Adrenal gland (tissue), 12 donors: ENCODE results near the gene ICA1. TPM values are rescaled to one million over a fixed set of nuclear protein-coding genes. Genes with fewer than 3 reads are reported as not detected.

Source experiments
- DNase-seq, 7 donors: peaks; one replicate each; pipeline ENCODE4 v3.0.0-alpha.2; 2019 to 2020
- H3K27ac ChIP-seq, 5 donors: fragments of 200-600 bp; sonication (generic) in 4 of 5; 1 replicate in 3 of 5; 2 replicates in 2 of 5; pipeline versions ENCODE4 v1.5.1 to v1.8.0; 2016 to 2020; ENCODE audit warnings: mild to moderate bottlenecking in 1 of 5
- H3K27me3 ChIP-seq: fragments of 200-600 bp; 2 replicates; pipeline ENCODE4 v1.8.0; 2021
- H3K36me3 ChIP-seq, 2 donors: fragments of 200-600 bp; replicated peaks in 1 of 2; 1 replicate in 1 of 2; 2 replicates in 1 of 2; pipeline versions ENCODE4 v1.5.1 to v1.8.0; 2018 to 2022
- H3K4me1 ChIP-seq, 2 donors: fragments of 200-600 bp; replicated peaks in 1 of 2; 1 replicate in 1 of 2; 2 replicates in 1 of 2; pipeline versions ENCODE4 v1.5.1 to v1.8.0; 2018 to 2021
- H3K4me3 ChIP-seq, 4 donors: fragments of 200-600 bp; sonication (generic) in 3 of 4; one replicate each; pipeline ENCODE4 v1.5.1; 2016 to 2018
- H3K9me3 ChIP-seq, 3 donors: fragments of 200-600 bp; sonication (generic) in 1 of 3; replicated peaks in 1 of 3; 1 replicate in 2 of 3; 2 replicates in 1 of 3; pipeline versions ENCODE4 v1.5.1 to v1.8.0; 2016 to 2021
- POLR2A ChIP-seq, 2 donors: fragments of 450-650 bp; IDR thresholded peaks; one replicate each; pipeline ENCODE4 v1.6.1; 2017; ENCODE audit warnings: antibody characterized with exemption in 2 of 2, mild to moderate bottlenecking in 2 of 2, moderate library complexity in 1 of 2
- WGBS, 4 donors: extraction: QIAGEN DNeasy Blood & Tissue Kit in 2 of 4; methylation state at CpG; one replicate each; pipeline versions ENCODE4 v1.1.5 to v1.1.7; 2013 to 2017; 5-methylcytosine and 5-hydroxymethylcytosine counted together
- intact Hi-C, 2 donors: fragments of 100-400 bp; cut with DNase I; formaldehyde crosslinking; loops; one replicate each; pipeline versions ENCODE4 v1.14.1 to v1.15.0; 2022 to 2023
- polyA plus RNA-seq, 3 donors: library from polyadenylated mRNA; stranded (reverse); fragments of 200-250 nt in 2 of 3; fragments of 350-450 nt in 1 of 3; fragmentation: Illumina TruSeq in 1 of 3; extraction: RNeasy Lipid Tissue Mini Kit (QIAGEN cat#74804) in 1 of 3; gene quantifications; one replicate each; pipeline ENCODE4 v1.2.3, GENCODE V29; 2013 to 2014
- total RNA-seq, 9 donors: library from RNA; depleted of rRNA in 4 of 9; stranded (reverse); fragments of >200 nt in 4 of 9; fragments of 120-200 nt in 1 of 9; fragmentation: NEBNext Ultra II Directional in 1 of 9; extraction: Animal tissue kit (Norgen Biotek cat#: 25700) in 1 of 9; gene quantifications; one replicate each; pipeline versions ENCODE4 v1.1.0 to v1.2.4, GENCODE V29; 2013 to 2023
- TF ChIP-seq, protein P1 (sequence below), 6 experiments: fragments of 450-650 bp in 4 of 6; fragments of 200-600 bp in 2 of 6; sonication (generic) in 1 of 6; IDR thresholded peaks; 1 replicate in 5 of 6; 2 replicates in 1 of 6; pipeline versions ENCODE4 v1.5.1 to v1.8.0; 2016 to 2021; ENCODE audit warnings: antibody characterized with exemption in 6 of 6, mild to moderate bottlenecking in 2 of 6, moderate library complexity in 1 of 6
- donor health status: healthy with polysubstance abuse.
- donor health status: Bipolar disorder and iron deficiency.
- donor health status: DM: yes; HTN: yes; CAD: no.
- donor health status: DM: no; HTN: no; CAD: no.
- donor health status: DM: no; HTN: no; CAD: no.
- donor health status: DM: yes; HTN: yes; CAD: no.

Gene ICA1
- total and polyA plus RNA-seq, 12 donors: 5.0 to 16.1 (median 8.4) TPM; not detected in 1

DNA sequence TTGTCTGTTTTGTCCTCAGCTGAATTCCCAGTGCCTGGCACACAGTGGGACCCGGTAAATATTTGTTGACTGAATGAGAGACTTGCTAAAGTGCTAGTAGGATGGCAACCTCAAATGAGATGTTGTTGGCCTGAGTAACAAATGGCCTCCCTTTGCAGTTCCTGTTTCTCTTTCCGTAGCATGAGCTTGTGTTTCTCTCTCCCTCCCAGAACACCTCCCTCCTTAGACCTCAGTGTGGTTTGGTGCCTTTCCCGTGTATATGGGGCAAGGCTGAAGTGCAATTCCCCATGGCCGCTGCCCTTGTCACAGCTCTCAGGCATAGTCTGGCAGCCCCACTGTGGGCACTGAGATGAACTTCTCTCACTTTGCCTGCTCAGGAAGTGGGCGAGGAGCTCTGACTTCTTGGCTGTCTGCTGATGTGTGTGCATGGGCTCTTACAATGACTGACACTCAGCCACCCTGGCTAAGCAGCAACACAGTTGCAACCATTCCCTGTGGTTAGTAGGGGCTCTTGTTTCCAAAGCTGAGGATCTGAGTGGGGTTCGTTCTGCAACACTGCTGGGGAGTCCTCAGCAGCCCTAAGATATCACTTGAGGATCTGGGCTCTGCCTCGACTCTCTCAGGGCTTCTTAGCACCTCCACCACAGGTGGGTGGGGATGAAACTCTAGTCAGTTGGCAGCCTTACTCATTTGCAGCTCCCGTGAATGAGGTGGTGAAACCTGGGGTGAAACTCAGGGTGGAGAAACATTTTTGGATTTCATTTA lies 136.1 kb downstream of the ICA1 start:
- Histone ChIP-seq H3K4me1 (no peaks in the 10 kb centered on the region), H3K27me3 (no peaks in the 10 kb centered on the region), H3K4me3 (no peak overlapping the region), H3K9me3 (no peaks in the 10 kb centered on the region), H3K27ac (peak overlapping the region in 1 of 5 donors; percentile 2), H3K36me3 (no peaks in the 10 kb centered on the region)
- peak in 5 of 7 donors; percentile 10 to 60 (median 20) for DNase-seq
- 61 to 75% (median 71%) methylated on average over 8 of the region's 8 CpGs for WGBS, 4 donors
- intact Hi-C loops: no loop called here
- TF ChIP-seq, protein P1, sequence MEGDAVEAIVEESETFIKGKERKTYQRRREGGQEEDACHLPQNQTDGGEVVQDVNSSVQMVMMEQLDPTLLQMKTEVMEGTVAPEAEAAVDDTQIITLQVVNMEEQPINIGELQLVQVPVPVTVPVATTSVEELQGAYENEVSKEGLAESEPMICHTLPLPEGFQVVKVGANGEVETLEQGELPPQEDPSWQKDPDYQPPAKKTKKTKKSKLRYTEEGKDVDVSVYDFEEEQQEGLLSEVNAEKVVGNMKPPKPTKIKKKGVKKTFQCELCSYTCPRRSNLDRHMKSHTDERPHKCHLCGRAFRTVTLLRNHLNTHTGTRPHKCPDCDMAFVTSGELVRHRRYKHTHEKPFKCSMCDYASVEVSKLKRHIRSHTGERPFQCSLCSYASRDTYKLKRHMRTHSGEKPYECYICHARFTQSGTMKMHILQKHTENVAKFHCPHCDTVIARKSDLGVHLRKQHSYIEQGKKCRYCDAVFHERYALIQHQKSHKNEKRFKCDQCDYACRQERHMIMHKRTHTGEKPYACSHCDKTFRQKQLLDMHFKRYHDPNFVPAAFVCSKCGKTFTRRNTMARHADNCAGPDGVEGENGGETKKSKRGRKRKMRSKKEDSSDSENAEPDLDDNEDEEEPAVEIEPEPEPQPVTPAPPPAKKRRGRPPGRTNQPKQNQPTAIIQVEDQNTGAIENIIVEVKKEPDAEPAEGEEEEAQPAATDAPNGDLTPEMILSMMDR (IDR thresholded peaks at IDR 0.05): no peak

DNA sequence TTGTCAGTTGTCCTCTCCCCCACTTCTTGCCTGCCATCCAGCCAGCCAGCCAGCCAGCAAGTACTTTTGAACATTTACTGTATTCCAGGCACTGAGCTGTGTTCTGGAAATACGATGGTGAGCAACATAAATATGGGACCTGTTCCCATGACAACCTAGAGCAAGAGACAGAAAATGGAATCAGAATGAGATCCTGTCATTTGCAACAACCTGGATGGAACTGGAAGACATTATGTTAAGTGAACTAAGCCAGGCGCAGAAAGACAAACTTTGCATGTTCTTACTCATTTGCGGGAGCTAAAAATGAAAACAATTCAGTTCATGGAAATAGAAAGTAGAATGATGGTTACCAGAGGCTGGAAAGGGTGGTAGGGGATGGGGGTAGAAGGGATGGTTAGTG lies 140.7 kb downstream of the ICA1 start:
- DNase-seq: no peak
- TF ChIP-seq, protein P1 (IDR thresholded peaks at IDR 0.05): no peak
- TF ChIP-seq POLR2A (IDR thresholded peaks at IDR 0.05): no peak
- WGBS, 4 donors: 73 to 92% (median 89%) methylated on average over 3 of the region's 3 CpGs
- Histone ChIP-seq H3K27ac (no peak overlapping the region), H3K9me3 (no peaks in the 10 kb centered on the region), H3K36me3 (no peaks in the 10 kb centered on the region), H3K27me3 (no peaks in the 10 kb centered on the region), H3K4me1 (no peaks in the 10 kb centered on the region), H3K4me3 (no peak overlapping the region)
- intact Hi-C loops: no loop called here

DNA sequence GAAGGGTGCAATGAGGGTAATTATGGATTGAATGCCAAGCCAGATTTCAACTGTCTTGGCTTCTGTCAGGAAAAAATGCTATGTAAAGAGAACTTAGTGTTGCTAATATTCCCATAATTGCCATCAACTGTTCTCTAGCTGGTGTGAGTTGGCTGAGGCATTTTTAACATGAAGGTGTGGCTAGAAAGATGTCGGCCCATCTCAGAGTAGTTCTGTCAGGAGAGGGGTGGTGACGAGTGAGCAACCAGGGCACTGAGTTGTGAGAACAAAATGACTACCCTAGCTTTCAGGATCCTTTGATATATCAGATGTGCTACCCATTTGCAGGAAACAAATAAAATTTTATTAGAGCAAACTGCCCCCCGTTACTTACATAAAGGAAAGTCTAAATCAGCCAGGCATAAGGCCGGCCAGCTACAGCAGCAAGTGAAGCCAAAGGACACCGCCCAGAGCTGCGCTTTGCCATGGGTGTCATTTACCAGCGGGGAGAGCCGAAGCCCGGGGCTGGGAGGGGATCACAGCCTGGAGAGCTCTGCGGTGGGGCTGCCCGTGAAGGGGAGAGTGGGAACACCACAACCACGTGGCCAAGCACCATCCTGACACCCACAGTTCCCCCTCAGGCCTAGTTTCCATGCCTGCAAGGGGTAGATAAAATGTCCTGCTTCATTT lies 141.4 kb downstream of the ICA1 start:
- TF ChIP-seq, protein P1 (IDR thresholded peaks at IDR 0.05): no peak
- TF ChIP-seq POLR2A (IDR thresholded peaks at IDR 0.05): no peak
- 85 to 93% (median 89%) methylated on average over 12 of the region's 12 CpGs for WGBS, 4 donors
- Histone ChIP-seq H3K36me3 (no peaks in the 10 kb centered on the region), H3K27me3 (no peaks in the 10 kb centered on the region), H3K9me3 (no peaks in the 10 kb centered on the region), H3K27ac (no peak overlapping the region), H3K4me1 (no peaks in the 10 kb centered on the region), H3K4me3 (no peak overlapping the region)
- intact Hi-C loops: no loop called here
- no peak for DNase-seq

DNA sequence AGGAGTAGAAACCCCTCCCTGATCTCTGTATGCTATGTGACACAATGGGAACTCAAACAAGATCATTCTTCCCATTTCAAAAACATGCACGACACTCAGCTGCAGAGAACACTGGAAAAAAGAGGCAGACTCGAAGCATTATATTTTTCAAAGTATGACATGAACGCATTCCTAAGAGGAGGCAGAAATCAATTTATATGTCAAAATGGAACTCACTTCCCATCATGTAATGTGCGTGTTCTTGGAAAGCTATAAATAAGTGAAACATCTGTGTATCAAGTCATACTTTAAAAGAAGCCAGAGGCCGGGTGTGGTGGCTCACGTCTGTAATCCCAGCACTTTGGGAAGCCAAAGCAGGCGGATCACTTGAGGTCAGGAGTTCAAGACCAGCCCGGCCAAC lies 142.7 kb downstream of the ICA1 start:
- H3K27ac ChIP-seq: no peak overlapping the region
- no peaks in the 10 kb centered on the region for H3K27me3 ChIP-seq
- TF ChIP-seq POLR2A (IDR thresholded peaks at IDR 0.05): no peak
- TF ChIP-seq, protein P1 (IDR thresholded peaks at IDR 0.05): no peak
- no peak for DNase-seq
- H3K4me3 ChIP-seq: no peak overlapping the region
- no peaks in the 10 kb centered on the region for H3K36me3 ChIP-seq
- no peaks in the 10 kb centered on the region for H3K9me3 ChIP-seq
- intact Hi-C loops: no loop called here
- no peaks in the 10 kb centered on the region for H3K4me1 ChIP-seq
- 70 to 82% (median 76%) methylated on average over 8 of the region's 8 CpGs for WGBS, 4 donors
